GM12878 (cell line): Measurements from ENCODE around the gene CGN. TPM values are rescaled to one million over a fixed set of nuclear protein-coding genes. Genes with fewer than 3 reads are reported as not detected.

Experiments used
- ATAC-seq: fragments of 200-7000 bp; cut with Tn5 transposase; 3 replicates; pipeline ENCODE4 v1.9.1; 2020; ENCODE audit warnings: mild to moderate bottlenecking, moderate library complexity
- BruUV-seq: library from RNA; stranded (reverse); fragments of 400-500 nt; replicated peaks from 2 replicates; lab custom pipeline; 2021; lab: Mats Ljungman, UMichigan
- CTCF ChIA-PET: fragments of 300-600 bp; sonication (Branson Sonifier 250); formaldehyde crosslinking; extraction: SDS; loops from one replicate; lab custom pipeline; 2021; ENCODE audit warnings: inconsistent platforms; lab: Yijun Ruan, JAX
- POLR2A ChIA-PET: fragments of 350-600 bp; formaldehyde crosslinking; extraction: SDS; loops from one replicate; lab custom pipeline; 2021; ENCODE audit warnings: inconsistent platforms; lab: Charles Lee
- RAD21 ChIA-PET: fragments of 300-600 bp; sonication (Branson Sonifier 250); formaldehyde crosslinking; loops from one replicate; lab custom pipeline; 2023; ENCODE audit warnings: antibody characterized with exemption; ENCODE audit not compliant: unreplicated experiment; lab: Charles Lee
- SMC1A ChIA-PET: fragments of 300-600 bp; sonication (Branson Sonifier 250); formaldehyde crosslinking; loops from one replicate; lab custom pipeline; 2023; ENCODE audit not compliant: unreplicated experiment, uncharacterized antibody; lab: Charles Lee
- DNase-seq: peaks from one replicate; pipeline ENCODE4 v3.0.0-alpha.2; 2011; ENCODE audit warnings: low read depth, low spot score
- FAIRE-seq: peaks from 3 replicates; lab custom pipeline; 2011; peaks lifted over from hg19 to GRCh38; lab: Jason Lieb, UNC
- H2AFZ ChIP-seq: 2 replicates; pipeline ENCODE4 v1.6.0; 2011; ENCODE audit warnings: low read depth, low read length, control low read depth; ENCODE audit not compliant: control insufficient read depth
- H3K27ac ChIP-seq: 2 replicates; pipeline ENCODE4 v1.5.1; 2011; ENCODE audit warnings: control low read depth; ENCODE audit not compliant: control insufficient read depth, insufficient read depth
- H3K27me3 ChIP-seq, 2 experiments: replicated peaks in 1 of 2; 2 replicates each; pipeline versions ENCODE4 v1.6.0 to v1.6.1; 2011; ENCODE audit warnings: low read length in 1 of 2; ENCODE audit not compliant: control insufficient read depth in 2 of 2, insufficient read depth in 2 of 2
- H3K36me3 ChIP-seq, 2 experiments: 2 replicates each; pipeline ENCODE4 v1.5.1; 2011; ENCODE audit warnings: low read length in 1 of 2; ENCODE audit not compliant: control insufficient read depth in 2 of 2, insufficient read depth in 2 of 2
- H3K4me1 ChIP-seq: 2 replicates; pipeline ENCODE4 v1.6.1; 2011; ENCODE audit warnings: mild to moderate bottlenecking, low read length, moderate library complexity, mixed read lengths; ENCODE audit not compliant: control insufficient read depth, insufficient read depth
- H3K4me2 ChIP-seq: 2 replicates; pipeline ENCODE4 v1.6.0; 2011; ENCODE audit warnings: control low read depth; ENCODE audit not compliant: control insufficient read depth, insufficient read depth
- H3K4me3 ChIP-seq: fragments of 200-600 bp; sonication (generic); 2 replicates; pipeline ENCODE4 v1.5.1; 2016
- H3K79me2 ChIP-seq: 2 replicates; pipeline ENCODE4 v1.6.0; 2011; ENCODE audit warnings: low read length; ENCODE audit not compliant: control insufficient read depth, insufficient read depth
- H3K9ac ChIP-seq: 2 replicates; pipeline ENCODE4 v1.8.0; 2011; ENCODE audit warnings: low read length, control low read depth, mixed read lengths; ENCODE audit not compliant: control insufficient read depth, insufficient read depth
- H3K9me3 ChIP-seq: replicated peaks from 3 replicates; pipeline ENCODE4 v1.5.1; 2011; ENCODE audit warnings: mild to moderate bottlenecking, low read length; ENCODE audit not compliant: control insufficient read depth, insufficient read depth
- H4K20me1 ChIP-seq: 2 replicates; pipeline ENCODE4 v1.6.0; 2011; ENCODE audit not compliant: control insufficient read depth, insufficient read depth
- BCL11A ChIP-seq: IDR thresholded peaks from 2 replicates; pipeline ENCODE4 v1.6.1; 2011; ENCODE audit warnings: low read depth, low read length
- CHD1 ChIP-seq: IDR thresholded peaks from 2 replicates; pipeline ENCODE4 v1.6.1; 2012; ENCODE audit warnings: low read depth, low read length, improper control_type of control experiment
- FOS ChIP-seq: IDR thresholded peaks from 3 replicates; pipeline ENCODE4 v1.6.1; 2011; ENCODE audit warnings: borderline replicate concordance; ENCODE audit not compliant: insufficient read length; ENCODE audit errors: extremely low read depth
- GABPA ChIP-seq: IDR thresholded peaks from 2 replicates; pipeline ENCODE4 v1.6.1; 2014; ENCODE audit warnings: antibody characterized with exemption, low read depth, mild to moderate bottlenecking, inconsistent platforms
- IRF3 ChIP-seq: fragments of 450-650 bp; IDR thresholded peaks from 2 replicates; pipeline ENCODE4 v1.6.1; 2014; ENCODE audit warnings: mild to moderate bottlenecking
- MXI1 ChIP-seq: fragments of 150-350 bp; IDR thresholded peaks from 2 replicates; pipeline ENCODE4 v1.6.1; 2011; ENCODE audit warnings: low read depth, mild to moderate bottlenecking, inconsistent platforms, low read length, improper control_type of control experiment
- PAX5 ChIP-seq: IDR thresholded peaks from 2 replicates; pipeline ENCODE4 v1.6.1; 2011; ENCODE audit warnings: low read depth, low read length, borderline replicate concordance
- RAD51 ChIP-seq: fragments of 450-650 bp; IDR thresholded peaks from 2 replicates; pipeline ENCODE4 v1.6.1; 2016; ENCODE audit warnings: moderate library complexity, mild to moderate bottlenecking, inconsistent platforms
- RCOR1 ChIP-seq: conservative IDR thresholded peaks from 2 replicates; pipeline ENCODE4 v1.6.1; 2012; ENCODE audit warnings: low read depth, low read length, improper control_type of control experiment
- STAT1 ChIP-seq: fragments of 450-650 bp; conservative IDR thresholded peaks from 2 replicates; pipeline ENCODE4 v1.6.1; 2014; ENCODE audit warnings: antibody characterized with exemption, mild to moderate bottlenecking
- SUPT20H ChIP-seq: IDR thresholded peaks from 2 replicates; pipeline ENCODE4 v1.6.1; 2011; ENCODE audit warnings: low read depth, mild to moderate bottlenecking, low read length, moderate library complexity, borderline replicate concordance; ENCODE audit not compliant: control insufficient read depth
- TCF3 ChIP-seq: IDR thresholded peaks from 2 replicates; pipeline ENCODE4 v1.6.1; 2012; ENCODE audit warnings: low read depth, mild to moderate bottlenecking, low read length, borderline replicate concordance; ENCODE audit not compliant: insufficient read depth
- ZNF384 ChIP-seq: IDR thresholded peaks from 2 replicates; pipeline ENCODE4 v1.6.1; 2012; ENCODE audit warnings: low read depth, mild to moderate bottlenecking, low read length, improper control_type of control experiment, borderline replicate concordance
- WGBS: methylation state at CpG from one replicate; pipeline ENCODE4 v1.1.6; 2016; ENCODE audit warnings: low lambda C conversion rate; ENCODE audit not compliant: insufficient replicate concordance, insufficient coverage; ENCODE audit errors: missing lambda C conversion rate; 5-methylcytosine and 5-hydroxymethylcytosine counted together
- in situ Hi-C: fragments of 300-500 bp; cut with MboI; formaldehyde crosslinking; loops from 9 replicates; pipeline ENCODE4 v1.14.3; 2018; ENCODE audit warnings: mixed read lengths
- intact Hi-C: fragments of 100-400 bp; cut with micrococcal nuclease; formaldehyde crosslinking; loops from one replicate; pipeline ENCODE4 v1.14.2; 2022; ENCODE audit not compliant: unreplicated experiment
- polyA plus RNA-seq, 11 experiments: library from polyadenylated mRNA; depleted of rRNA in 4 of 11; unstranded in 6 of 11; stranded (reverse) in 5 of 11; fragments of >200 nt; fragmentation: Nextera tagmentation in 4 of 11; fragmentation: Illumina TruSeq in 1 of 11; extraction: Ambion mirVana in 4 of 11; extraction: Trizol in 1 of 11; gene quantifications; 1 replicate in 1 of 11; 2 replicates in 10 of 11; pipeline versions ENCODE4 v1.2.1 to v1.2.3, GENCODE V29; 2011 to 2016; ENCODE audit warnings: inconsistent platforms in 2 of 11, missing spikeins in 2 of 11, low read depth in 1 of 11
- total RNA-seq, 4 experiments: library from RNA; depleted of rRNA in 3 of 4; stranded (reverse); fragments of >200 nt in 3 of 4; fragmentation: Illumina TruSeq in 1 of 4; extraction: Trizol in 1 of 4; gene quantifications; 2 replicates each; pipeline versions ENCODE4 v1.2.1 to v1.2.3, GENCODE V29; 2013 to 2021
- TF ChIP-seq, protein P1 (sequence below): fragments of 450-650 bp; IDR thresholded peaks from 2 replicates; pipeline ENCODE4 v1.6.1; 2017; ENCODE audit warnings: mild to moderate bottlenecking, low read depth, inconsistent platforms; ENCODE audit not compliant: poor library complexity, severe bottlenecking
- TF ChIP-seq, protein P2 (sequence below): IDR thresholded peaks from 2 replicates; pipeline ENCODE4 v1.6.1; 2011; ENCODE audit warnings: low read depth, mild to moderate bottlenecking, low read length, moderate library complexity, borderline replicate concordance; ENCODE audit errors: extremely low read depth
- TF ChIP-seq, protein P3 (sequence below): fragments of 450-650 bp; IDR thresholded peaks from 2 replicates; pipeline ENCODE4 v1.6.1; 2017; ENCODE audit warnings: mild to moderate bottlenecking, moderate library complexity

The CGN gene
- total and polyA plus RNA-seq, 10 of the 15 experiments (the other 5 are each of a cell fraction or from before 2014, with no cell fraction given) = 0.11 to 6.5 (median 3.4) TPM

DNA sequence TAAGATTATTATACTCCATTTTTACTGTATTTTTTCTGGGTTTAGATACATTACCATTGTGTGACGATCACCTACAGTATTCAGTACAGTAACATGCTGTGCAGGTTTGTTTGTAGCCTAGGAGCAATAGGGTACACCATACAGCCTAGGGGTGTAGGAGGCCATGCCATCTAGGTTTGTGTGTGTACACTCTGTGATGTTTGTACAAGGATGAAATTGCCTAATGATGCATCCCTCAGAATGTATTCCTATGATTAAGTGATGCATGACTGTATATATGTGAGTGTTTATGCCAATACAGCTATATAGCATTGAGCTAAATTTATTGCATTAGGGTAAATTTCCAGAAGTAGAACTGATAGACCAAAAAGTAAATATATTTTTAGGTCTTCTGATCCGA lies 52.2 kb downstream of the CGN start:
- FAIRE-seq (no peak), DNase-seq (no peak), ATAC-seq (no peak)
- Histone ChIP-seq H3K4me2 (no peak overlapping the region), H3K27me3 (no peaks in the 10 kb centered on the region), H2AFZ (no peak overlapping the region), H3K9me3 (no peaks in the 10 kb centered on the region), H4K20me1 (no peaks in the 10 kb centered on the region), H3K4me1 (no peaks in the 10 kb centered on the region), H3K27ac (no peak overlapping the region), H3K79me2 (no peaks in the 10 kb centered on the region), H3K36me3 (no peaks in the 10 kb centered on the region), H3K9ac (no peak overlapping the region), H3K4me3 (no peak overlapping the region)
- in situ Hi-C loops (no loop called here), intact Hi-C loops (no loop called here)
- POLR2A ChIA-PET = no interaction called here
- TF ChIP-seq RCOR1 (no peak), PAX5 (no peak), FOS (no peak), BCL11A (no peak), RAD51 (no peak), TCF3 (no peak), SUPT20H (no peak), CHD1 (no peak), ZNF384 (no peak), IRF3 (no peak), STAT1 (no peak), GABPA (no peak), MXI1 (no peak)
- TF ChIP-seq, protein P1, sequence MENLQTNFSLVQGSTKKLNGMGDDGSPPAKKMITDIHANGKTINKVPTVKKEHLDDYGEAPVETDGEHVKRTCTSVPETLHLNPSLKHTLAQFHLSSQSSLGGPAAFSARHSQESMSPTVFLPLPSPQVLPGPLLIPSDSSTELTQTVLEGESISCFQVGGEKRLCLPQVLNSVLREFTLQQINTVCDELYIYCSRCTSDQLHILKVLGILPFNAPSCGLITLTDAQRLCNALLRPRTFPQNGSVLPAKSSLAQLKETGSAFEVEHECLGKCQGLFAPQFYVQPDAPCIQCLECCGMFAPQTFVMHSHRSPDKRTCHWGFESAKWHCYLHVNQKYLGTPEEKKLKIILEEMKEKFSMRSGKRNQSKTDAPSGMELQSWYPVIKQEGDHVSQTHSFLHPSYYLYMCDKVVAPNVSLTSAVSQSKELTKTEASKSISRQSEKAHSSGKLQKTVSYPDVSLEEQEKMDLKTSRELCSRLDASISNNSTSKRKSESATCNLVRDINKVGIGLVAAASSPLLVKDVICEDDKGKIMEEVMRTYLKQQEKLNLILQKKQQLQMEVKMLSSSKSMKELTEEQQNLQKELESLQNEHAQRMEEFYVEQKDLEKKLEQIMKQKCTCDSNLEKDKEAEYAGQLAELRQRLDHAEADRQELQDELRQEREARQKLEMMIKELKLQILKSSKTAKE = no peak
- TF ChIP-seq, protein P2, sequence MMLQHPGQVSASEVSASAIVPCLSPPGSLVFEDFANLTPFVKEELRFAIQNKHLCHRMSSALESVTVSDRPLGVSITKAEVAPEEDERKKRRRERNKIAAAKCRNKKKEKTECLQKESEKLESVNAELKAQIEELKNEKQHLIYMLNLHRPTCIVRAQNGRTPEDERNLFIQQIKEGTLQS = no peak
- TF ChIP-seq, protein P3, sequence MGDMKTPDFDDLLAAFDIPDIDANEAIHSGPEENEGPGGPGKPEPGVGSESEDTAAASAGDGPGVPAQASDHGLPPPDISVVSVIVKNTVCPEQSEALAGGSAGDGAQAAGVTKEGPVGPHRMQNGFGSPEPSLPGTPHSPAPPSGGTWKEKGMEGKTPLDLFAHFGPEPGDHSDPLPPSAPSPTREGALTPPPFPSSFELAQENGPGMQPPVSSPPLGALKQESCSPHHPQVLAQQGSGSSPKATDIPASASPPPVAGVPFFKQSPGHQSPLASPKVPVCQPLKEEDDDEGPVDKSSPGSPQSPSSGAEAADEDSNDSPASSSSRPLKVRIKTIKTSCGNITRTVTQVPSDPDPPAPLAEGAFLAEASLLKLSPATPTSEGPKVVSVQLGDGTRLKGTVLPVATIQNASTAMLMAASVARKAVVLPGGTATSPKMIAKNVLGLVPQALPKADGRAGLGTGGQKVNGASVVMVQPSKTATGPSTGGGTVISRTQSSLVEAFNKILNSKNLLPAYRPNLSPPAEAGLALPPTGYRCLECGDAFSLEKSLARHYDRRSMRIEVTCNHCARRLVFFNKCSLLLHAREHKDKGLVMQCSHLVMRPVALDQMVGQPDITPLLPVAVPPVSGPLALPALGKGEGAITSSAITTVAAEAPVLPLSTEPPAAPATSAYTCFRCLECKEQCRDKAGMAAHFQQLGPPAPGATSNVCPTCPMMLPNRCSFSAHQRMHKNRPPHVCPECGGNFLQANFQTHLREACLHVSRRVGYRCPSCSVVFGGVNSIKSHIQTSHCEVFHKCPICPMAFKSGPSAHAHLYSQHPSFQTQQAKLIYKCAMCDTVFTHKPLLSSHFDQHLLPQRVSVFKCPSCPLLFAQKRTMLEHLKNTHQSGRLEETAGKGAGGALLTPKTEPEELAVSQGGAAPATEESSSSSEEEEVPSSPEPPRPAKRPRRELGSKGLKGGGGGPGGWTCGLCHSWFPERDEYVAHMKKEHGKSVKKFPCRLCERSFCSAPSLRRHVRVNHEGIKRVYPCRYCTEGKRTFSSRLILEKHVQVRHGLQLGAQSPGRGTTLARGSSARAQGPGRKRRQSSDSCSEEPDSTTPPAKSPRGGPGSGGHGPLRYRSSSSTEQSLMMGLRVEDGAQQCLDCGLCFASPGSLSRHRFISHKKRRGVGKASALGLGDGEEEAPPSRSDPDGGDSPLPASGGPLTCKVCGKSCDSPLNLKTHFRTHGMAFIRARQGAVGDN = no peak
- BruUV-seq = no TSS peak
- CTCF ChIA-PET = no interaction called here
- 2% methylated on average over 2 of the region's 2 CpGs for WGBS
- SMC1A ChIA-PET = no interaction called here
- RAD21 ChIA-PET = no interaction called here
